Measurements from ENCODE around the gene SUSD5. TPM values are rescaled to one million over a fixed set of nuclear protein-coding genes. Genes with fewer than 3 reads are reported as not detected.

Gene SUSD5
- total and polyA plus RNA-seq, 2 of the 13 experiments (the other 11 are each of a cell fraction or from before 2014, with no cell fraction given) = not detected

DNA sequence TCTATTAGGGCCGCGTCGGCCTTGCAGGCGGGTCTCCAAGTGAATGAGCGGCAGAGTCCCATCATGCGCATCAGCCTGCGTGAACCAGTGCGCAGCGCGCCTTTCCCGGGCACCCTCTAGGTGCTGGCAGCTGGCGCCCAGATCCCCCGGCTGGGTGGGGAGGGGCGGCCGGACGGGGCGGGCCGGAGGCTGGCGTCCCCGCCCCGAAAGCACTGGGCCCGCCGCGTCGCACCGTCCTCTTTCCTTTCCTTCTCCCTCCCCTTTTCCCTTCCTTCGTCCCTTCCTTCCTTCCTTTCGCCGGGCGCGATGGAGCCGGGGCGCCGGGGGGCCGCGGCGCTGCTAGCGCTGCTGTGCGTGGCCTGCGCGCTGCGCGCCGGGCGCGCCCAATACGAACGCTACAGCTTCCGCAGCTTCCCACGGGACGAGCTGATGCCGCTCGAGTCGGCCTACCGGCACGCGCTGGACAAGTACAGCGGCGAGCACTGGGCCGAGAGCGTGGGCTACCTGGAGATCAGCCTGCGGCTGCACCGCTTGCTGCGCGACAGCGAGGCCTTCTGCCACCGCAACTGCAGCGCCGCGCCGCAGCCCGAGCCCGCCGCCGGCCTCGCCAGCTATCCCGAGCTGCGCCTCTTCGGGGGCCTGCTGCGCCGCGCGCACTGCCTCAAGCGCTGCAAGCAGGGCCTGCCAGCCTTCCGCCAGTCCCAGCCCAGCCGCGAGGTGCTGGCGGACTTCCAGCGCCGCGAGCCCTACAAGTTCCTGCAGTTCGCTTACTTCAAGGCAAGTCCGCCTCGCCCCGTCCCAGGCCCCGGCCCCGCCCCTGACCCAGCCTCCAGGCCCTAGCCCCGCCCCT is 104.6 kb downstream of the SUSD5 start, which contains the start of gene CRTAP (continued):
- TF ChIP-seq ARID2 (CRISPR knock-in tag; IDR thresholded peaks at IDR 0.05; ENCODE audit: borderline replicate concordance) = peak; percentile 89; the same call in 1 of the 2 replicates
- TF ChIP-seq, protein P1, sequence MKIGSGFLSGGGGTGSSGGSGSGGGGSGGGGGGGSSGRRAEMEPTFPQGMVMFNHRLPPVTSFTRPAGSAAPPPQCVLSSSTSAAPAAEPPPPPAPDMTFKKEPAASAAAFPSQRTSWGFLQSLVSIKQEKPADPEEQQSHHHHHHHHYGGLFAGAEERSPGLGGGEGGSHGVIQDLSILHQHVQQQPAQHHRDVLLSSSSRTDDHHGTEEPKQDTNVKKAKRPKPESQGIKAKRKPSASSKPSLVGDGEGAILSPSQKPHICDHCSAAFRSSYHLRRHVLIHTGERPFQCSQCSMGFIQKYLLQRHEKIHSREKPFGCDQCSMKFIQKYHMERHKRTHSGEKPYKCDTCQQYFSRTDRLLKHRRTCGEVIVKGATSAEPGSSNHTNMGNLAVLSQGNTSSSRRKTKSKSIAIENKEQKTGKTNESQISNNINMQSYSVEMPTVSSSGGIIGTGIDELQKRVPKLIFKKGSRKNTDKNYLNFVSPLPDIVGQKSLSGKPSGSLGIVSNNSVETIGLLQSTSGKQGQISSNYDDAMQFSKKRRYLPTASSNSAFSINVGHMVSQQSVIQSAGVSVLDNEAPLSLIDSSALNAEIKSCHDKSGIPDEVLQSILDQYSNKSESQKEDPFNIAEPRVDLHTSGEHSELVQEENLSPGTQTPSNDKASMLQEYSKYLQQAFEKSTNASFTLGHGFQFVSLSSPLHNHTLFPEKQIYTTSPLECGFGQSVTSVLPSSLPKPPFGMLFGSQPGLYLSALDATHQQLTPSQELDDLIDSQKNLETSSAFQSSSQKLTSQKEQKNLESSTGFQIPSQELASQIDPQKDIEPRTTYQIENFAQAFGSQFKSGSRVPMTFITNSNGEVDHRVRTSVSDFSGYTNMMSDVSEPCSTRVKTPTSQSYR (CRISPR knock-in tag; IDR thresholded peaks at IDR 0.05; ENCODE audit: borderline replicate concordance) = peak; percentile 25; the same call in 1 of the 2 replicates
- TF ChIP-seq NR1H2 (CRISPR knock-in tag; IDR thresholded peaks at IDR 0.05; ENCODE audit: borderline replicate concordance, low read depth) = 0 out of 2 replicates have a peak, but pooled peaks have one; percentile 76
- peak; percentile 75; the same call in 1 of the 2 replicates for TF ChIP-seq ZNF724P (CRISPR knock-in tag; IDR thresholded peaks at IDR 0.05; ENCODE audit: borderline replicate concordance)
- TF ChIP-seq ZBTB20 (CRISPR knock-in tag; IDR thresholded peaks at IDR 0.05; ENCODE audit: borderline replicate concordance, low read depth) = no peak
- TF ChIP-seq, protein P2, sequence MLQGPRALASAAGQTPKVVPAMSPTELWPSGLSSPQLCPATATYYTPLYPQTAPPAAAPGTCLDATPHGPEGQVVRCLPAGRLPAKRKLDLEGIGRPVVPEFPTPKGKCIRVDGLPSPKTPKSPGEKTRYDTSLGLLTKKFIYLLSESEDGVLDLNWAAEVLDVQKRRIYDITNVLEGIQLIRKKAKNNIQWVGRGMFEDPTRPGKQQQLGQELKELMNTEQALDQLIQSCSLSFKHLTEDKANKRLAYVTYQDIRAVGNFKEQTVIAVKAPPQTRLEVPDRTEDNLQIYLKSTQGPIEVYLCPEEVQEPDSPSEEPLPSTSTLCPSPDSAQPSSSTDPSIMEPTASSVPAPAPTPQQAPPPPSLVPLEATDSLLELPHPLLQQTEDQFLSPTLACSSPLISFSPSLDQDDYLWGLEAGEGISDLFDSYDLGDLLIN (CRISPR knock-in tag; IDR thresholded peaks at IDR 0.05; ENCODE audit: borderline replicate concordance) = peak; percentile 22; the same call in 1 of the 2 replicates
- peak; percentile 22; the same call in 1 of the 2 replicates for TF ChIP-seq ZNF343 (CRISPR knock-in tag; IDR thresholded peaks at IDR 0.05)
- TF ChIP-seq SALL1 (CRISPR knock-in tag; IDR thresholded peaks at IDR 0.05) = peak; percentile 52; the same call in 1 of the 2 replicates
- TF ChIP-seq POLR2G (IDR thresholded peaks at IDR 0.05; ENCODE audit: low read depth, low read length) = peak; percentile 75
- TF ChIP-seq MYC (CRISPR knock-in tag; IDR thresholded peaks at IDR 0.05; ENCODE audit: borderline replicate concordance) = peak; percentile 52
- 0 out of 2 replicates have a peak, but pooled peaks have one; percentile 49 for TF ChIP-seq ZNF296 (CRISPR knock-in tag; conservative IDR thresholded peaks at IDR 0.05)
- TF ChIP-seq, protein P3, sequence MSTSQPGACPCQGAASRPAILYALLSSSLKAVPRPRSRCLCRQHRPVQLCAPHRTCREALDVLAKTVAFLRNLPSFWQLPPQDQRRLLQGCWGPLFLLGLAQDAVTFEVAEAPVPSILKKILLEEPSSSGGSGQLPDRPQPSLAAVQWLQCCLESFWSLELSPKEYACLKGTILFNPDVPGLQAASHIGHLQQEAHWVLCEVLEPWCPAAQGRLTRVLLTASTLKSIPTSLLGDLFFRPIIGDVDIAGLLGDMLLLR (CRISPR knock-in tag; IDR thresholded peaks at IDR 0.05) = 0 out of 2 replicates have a peak, but pooled peaks have one; percentile 65
- TF ChIP-seq SRY (CRISPR knock-in tag; IDR thresholded peaks at IDR 0.05) = peak; percentile 41; the same call in 1 of the 2 replicates
- TF ChIP-seq TBX2 (CRISPR knock-in tag; IDR thresholded peaks at IDR 0.05; ENCODE audit: borderline replicate concordance) = peak; percentile 74
- peak; percentile 57 for TF ChIP-seq KDM2A (CRISPR knock-in tag; IDR thresholded peaks at IDR 0.05; ENCODE audit: borderline replicate concordance, low read depth)
- 0 out of 2 replicates have a peak, but pooled peaks have one; percentile 42 for TF ChIP-seq ZNF530 (CRISPR knock-in tag; IDR thresholded peaks at IDR 0.05; ENCODE audit: low read depth)
- peak; percentile 90; the same call in 1 of the 2 replicates for TF ChIP-seq ZNF337 (CRISPR knock-in tag; IDR thresholded peaks at IDR 0.05; ENCODE audit: borderline replicate concordance, low read depth)
- peak; percentile 68 for TF ChIP-seq TAF1 (CRISPR knock-in tag; IDR thresholded peaks at IDR 0.05)
- TF ChIP-seq ZNF543 (CRISPR knock-in tag; IDR thresholded peaks at IDR 0.05) = peak; percentile 71; the same call in 1 of the 2 replicates
- no peak for TF ChIP-seq MAFG (CRISPR knock-in tag; IDR thresholded peaks at IDR 0.05)
- TF ChIP-seq AGO2 (optimal IDR thresholded peaks at IDR 0.05; ENCODE audit: low read depth, low read length) = peak; percentile 72
- TF ChIP-seq ZNF607 (CRISPR knock-in tag; IDR thresholded peaks at IDR 0.05; ENCODE audit: borderline replicate concordance) = peak; percentile 88
- no peak for TF ChIP-seq GTF2F1 (IDR thresholded peaks at IDR 0.05; ENCODE audit: low read length)
